Glomerular endothelial cell (primary cell): ENCODE data around the gene MSANTD2. TPM values are rescaled to one million over a fixed set of nuclear protein-coding genes. Genes with fewer than 3 reads are reported as not detected.

Experiments
- DNase-seq: peaks from one replicate; pipeline ENCODE4 v3.0.0-alpha.2; 2011; ENCODE audit warnings: low read depth, low spot score; ENCODE audit errors: extremely low read depth
- total RNA-seq: library from RNA; depleted of rRNA; stranded (reverse); fragments of >200 nt; gene quantifications from 2 replicates; pipeline ENCODE4 v1.2.3, GENCODE V29; 2015

MSANTD2 gene
- total RNA-seq: 10.1 and 17.4 TPM in 2 replicates

DNA sequence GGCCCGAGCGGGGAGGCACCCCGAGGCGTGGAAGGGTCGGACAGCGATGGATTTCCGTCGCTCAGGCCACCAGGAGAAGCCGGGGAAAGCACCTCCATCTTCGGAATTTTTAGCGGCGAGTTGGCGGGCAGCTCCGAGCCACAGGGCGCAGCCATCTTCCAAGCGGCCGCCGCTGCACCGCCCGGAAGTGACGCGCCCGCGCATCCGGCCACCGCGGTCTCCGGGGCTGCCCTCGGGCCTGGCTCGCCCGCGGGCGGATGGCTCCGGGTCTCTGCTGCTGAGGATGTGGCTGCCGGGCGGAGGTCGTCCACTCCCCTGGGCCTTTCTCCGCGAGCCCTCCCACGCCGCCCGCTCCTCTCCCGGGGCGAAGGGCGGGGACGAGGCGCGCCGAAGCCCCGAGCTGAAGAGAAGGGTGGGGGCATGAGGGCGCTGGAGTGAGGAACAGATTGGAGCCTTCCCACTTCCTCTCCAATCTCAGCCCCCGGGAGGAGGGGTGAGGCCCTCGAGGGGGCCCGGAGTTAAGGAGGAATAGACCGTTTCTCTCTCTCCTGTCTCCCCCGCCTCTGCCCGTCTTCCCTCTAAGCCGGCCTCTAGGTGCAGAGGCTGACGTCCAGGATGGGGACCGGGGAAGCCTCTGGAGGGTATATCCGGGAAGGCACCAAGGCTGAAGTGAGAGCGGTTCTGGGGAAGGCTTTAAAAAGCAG is at the start of gene MSANTD2:
TSS of gene MSANTD2 (minus strand) at position 181 of the 704 bp plus-strand sequence. CDS start at position 155, 26 bp downstream.
- no peak for DNase-seq

DNA sequence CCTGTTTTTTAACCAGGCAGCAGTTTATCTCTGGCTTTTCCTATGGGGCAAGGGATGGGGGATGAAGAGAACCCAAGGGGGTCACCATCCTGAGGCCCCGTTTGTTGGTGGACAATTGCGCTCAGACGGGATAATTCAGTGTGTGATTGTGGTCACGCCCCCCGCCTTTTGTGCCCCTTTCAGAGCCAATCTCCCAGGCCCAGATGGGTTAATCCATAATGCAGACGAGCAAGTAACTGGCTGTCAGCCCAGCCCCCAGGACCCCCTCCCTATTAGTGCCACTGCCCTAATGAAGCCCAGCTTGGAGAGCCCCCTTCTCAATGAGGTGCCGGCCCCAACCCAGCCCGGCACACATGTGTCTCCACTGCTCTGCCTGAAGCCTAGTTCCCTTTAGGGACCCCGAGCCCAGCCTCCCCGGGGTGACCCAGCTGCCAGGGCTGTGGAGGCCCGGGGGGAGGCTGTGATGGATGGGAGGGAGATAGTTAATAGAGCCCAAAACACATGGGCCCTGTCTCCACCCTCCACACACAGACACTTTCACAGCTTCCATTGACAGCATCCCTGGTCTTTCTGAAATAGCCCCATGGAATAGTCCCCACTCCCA is 46.0 kb upstream of the MSANTD2 start:
- DNase-seq: no peak

DNA sequence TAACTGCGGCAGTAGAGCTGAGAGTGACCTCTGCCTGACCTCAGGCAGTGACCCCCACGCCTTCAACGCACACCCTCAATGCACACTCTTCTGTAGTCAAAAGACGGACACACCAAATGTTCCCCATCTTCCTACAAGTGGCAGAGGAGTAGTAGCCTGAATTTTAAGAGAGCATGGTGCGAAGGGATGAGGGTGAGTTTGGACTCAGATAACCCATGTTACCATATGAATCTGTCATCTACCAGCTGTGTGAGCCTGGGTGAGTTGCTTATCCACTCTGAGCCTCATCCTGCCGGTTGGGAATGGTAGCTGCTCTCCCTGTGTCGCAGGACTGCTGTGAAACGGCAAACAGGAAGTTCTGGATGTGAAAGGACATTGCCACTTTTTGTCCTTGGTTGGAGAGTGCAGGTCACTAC is 44.5 kb upstream of the MSANTD2 start:
- DNase-seq: no peak

DNA sequence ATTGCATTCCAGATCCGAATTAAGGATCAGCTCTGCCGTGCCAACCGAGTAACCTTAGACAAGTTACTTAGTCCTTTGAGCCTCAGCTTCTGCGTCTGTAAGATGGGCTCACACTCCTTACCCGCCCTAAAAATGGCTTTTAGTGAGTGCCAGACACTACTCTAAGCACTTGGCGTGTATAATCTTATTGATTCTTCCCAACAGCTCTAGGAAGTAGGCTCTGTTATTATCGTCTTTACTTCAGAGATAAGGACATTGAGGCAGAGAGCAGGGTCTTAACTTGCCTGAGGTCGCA is 43.4 kb upstream of the MSANTD2 start:
- no peak for DNase-seq

DNA sequence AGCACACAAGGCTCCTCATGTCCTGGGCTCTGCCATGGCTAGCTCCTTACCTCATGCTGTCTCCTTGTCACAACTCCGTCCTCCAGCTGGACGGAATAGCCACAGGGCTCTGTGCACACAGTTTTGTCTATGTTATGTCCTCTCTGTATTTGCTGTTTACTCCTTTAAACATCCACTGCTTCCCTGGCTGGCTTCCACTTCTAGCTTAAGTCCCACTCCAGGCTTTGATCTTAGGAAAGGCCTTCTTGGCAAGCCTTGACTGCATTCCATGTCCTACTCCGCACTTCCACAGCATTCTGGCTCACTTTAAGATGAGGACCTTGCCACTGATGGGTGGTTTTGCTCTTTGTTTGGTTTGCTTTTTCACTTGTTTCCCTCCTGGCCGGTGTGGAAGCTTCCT is 42.1 kb upstream of the MSANTD2 start:
- no peak for DNase-seq

DNA sequence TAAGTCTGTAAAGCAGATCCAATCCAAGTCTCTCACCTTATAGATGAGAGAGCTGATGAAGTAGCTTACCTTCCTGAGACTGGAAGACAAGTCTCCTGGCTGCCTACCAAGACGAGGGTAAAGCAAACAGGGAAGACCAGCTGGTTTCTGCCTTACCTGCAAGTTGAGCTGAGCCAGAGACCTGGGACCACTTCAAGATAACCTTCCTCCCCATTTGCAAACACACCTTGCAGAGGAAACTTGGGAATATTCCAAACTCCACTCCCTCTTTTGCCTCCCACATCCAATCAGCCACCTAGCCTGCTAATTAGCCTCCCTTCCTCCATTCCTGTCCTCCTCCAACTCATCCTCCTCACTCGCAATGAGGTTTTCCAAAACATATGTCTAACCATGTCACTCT is 41.6 kb upstream of the MSANTD2 start:
- no peak for DNase-seq

DNA sequence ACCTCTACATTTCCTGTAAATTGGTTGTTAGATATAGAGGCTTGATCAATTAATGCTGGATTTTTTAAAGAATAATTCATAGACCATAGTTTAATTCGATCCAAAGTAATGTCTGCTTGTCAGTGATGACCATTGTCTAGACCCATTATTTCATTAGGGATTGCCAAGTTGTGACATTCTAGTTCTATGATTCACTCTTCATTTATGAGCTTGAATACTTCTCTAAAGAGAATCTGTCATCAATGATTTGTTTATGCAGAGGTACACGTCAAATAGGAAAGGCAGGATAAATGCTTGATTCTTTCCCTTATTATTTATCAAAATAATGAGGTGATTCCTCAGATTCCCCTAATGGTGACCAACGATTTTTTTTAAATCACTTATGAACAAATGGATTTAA is 41.0 kb upstream of the MSANTD2 start:
- no peak for DNase-seq

DNA sequence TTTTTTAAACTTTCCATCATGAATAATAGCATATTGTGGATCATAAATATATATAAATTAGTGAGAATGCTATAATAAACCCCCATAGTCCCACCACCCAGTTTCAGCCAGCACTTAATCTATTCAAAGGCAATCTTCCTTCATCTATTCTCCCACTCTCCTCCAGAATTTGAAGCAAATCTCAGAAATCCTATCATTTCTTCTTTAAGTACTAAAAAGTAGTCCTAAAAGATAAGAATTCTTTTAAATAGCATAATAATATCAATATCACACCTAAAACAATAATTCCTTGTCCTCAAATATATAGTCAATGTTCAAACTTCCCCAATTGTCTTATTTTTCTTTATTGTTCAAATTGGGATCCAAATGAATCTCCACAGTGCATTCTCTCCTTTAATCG is 40.5 kb upstream of the MSANTD2 start:
- no peak for DNase-seq

DNA sequence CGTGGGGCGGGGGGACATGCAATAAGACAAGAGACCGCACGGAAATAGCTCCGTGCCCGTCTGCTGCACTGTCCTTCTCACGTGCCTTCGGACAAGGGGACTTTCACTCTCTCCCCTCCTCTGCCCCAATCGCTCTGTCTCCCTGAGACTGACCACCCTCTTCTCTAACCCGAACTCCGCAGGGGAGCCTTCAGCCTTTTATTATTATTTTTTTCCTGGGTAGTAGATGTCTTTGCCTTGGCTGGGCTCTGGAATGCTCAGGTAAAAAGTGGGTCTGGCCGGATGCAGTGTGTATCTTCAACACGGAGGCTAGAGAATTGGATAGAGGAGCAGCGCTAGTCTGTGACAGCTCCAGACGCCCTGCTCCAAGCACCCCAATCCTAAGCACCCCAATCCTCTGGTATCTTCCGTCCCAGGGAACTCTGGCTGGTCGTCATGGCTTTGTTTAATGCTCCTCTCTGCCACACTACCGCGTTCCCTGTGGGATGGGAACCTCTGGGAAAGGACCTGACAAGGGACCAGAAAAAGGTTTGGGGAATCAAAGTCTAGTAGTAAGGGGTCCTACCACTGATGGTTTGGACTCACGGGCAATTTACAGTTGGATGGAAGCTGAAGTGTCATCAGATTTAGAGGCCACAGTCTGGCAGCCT is 39.9 kb upstream of the MSANTD2 start:
- DNase-seq: no peak

DNA sequence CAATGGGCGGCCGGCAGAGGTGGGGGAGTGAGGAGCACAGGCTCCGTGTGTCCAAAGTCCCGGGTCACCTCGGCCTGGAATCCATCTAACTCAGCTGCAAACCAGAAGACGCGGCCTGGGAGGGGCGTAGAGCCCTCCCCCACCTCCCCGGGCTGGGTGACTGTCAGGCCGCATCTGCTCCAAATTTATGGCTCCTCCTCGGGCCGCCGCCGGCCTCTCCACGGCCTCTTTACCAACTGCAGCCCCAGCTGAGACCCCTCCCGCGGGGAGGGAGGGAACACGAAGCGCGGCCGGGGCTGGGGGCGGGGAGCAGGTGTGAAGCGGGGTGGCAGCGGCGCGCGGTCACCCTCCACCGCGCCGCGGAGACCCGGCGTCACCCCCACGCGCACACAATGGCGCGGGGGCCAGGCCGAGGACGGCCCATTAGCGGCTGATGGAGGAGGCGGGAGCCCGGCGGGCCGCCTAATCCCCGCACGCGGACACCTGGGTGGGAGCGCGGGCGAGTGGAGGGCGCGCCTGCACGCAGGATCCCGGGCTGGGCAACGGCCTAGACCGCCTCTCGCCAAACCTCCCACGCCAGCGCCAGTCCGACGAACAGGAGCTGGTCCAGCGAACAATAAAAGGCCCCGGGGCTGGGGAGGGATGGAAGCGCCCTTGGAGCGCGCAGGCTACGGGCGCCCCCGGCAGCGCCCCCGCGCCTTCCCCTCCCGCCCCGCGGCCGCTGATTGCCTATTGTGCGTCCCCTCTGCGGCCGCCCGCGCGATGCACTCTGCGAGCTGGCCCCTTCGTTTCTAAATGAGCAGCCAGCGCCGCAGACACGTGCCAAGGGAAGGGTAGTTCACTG is 39.1 kb upstream of the MSANTD2 start:
- DNase-seq: no peak

DNA sequence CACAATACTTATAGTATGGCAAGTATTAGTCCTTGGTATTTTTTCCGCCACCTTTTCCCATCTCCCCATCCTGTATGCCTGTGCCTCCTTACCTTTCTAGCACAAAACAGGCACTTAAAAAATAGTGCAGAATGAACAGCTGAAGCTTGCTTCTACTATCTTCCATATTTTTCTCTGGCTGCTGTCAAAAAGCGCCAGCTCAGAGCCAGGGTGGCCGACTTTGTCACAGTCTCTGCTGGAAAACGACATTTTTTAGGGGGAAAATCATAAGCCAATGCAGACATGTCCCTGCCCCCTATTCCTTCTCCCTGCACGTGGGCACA is 38.6 kb upstream of the MSANTD2 start:
- no peak for DNase-seq

DNA sequence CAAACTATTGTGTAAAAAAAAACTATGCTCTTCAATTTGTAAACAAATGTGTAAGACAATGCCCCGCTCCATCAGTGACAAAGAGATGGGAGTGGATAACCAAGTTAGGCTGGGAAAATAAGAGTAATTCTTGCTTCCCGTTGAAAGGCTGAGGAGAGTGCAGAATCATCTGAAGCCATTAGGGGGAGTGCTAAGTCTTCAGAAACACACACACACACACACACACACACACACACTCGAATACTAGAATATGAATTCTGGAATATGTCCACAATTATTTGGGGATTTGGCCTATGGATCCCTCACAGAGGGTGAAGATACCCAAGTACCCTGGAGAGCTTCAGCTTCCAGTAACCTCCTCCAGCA is 37.3 kb upstream of the MSANTD2 start:
- DNase-seq: peak; percentile 77

DNA sequence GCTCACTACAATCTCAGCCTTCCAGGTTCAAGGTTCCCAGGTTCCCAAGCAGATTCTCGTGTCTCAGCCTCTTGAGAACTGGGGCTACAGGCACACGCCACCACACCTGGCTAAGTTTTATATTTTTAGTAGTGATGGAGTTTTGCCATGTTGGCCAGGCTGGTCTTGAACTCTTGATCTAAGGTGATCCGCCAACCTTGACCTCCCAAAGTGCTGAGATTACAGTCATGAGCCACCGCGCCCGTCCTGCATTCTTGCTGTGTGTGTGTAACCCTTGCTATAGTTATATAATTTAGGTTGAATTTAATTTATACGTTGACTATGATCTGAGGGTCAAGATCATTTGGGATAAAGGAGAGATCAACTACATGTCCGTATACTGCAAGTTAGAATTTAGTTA is 35.7 kb upstream of the MSANTD2 start:
- DNase-seq: no peak

DNA sequence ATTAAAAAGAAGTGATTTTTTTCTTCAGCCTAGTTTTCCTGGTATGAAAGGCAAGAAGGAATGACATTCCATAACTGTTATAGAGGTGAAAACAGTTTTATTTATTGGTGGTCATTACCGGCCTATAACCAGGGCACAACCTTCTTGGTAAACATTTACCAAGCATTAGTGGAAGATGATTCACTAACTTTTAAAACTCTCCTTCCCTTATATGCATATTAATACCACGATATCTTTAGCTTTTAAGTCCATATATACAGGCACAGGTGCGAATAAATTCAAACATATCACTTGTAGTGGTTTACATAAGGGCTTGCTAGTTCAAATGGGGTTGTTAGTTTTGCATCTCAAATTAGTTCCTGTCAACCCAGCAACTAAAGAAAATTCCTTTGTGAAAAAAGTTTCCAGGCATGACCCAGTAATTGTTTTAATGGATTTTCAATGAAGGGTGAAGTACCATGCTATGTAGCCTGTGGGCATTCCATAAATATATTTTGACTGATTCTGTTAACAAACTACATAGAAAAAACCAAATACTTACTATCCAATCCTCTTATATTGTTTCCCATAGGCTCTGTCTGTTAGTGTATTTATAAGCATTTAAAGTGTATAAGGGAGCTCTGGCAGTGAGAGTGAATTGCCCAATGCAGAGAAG is 34.4 kb upstream of the MSANTD2 start:
- DNase-seq: no peak

DNA sequence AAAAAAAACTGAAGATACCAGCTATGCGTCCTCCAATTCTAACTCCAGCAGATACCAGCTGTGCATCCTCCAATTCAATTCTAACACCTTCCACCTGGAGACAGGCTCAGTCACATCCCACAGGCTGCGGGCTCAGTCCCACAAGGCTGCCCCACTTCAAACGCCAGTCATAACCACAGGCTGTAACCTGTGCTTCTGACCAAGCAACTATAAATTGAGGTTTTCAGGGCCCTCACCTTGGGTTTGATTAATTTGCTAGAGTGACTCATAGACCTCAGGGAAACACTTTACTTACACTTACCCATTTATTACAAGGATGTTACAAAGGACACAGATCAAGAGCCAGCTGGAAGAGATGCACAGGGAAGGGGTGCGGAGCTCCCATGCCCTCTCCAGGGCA is 32.4 kb upstream of the MSANTD2 start:
- no peak for DNase-seq

DNA sequence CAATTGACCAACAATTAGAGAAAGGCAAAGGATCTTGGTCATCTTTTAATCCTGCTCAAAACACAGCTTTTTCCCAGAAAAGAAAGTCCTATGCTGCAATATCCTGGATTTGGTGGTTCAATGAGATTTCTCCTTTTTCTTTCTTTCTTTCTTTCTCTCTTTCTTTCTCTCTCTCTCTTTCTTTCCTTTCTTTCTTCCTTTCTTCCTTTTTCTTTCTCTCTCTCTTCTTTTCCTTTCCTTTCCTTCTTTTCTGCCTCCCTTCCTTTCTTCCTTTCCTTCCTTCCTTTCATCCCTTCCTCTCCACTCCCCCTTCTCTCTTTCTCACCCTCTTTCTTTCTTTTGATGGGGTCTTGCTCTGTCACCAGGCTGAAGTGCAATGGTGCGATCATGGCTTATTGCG is 31.7 kb upstream of the MSANTD2 start:
- no peak for DNase-seq

DNA sequence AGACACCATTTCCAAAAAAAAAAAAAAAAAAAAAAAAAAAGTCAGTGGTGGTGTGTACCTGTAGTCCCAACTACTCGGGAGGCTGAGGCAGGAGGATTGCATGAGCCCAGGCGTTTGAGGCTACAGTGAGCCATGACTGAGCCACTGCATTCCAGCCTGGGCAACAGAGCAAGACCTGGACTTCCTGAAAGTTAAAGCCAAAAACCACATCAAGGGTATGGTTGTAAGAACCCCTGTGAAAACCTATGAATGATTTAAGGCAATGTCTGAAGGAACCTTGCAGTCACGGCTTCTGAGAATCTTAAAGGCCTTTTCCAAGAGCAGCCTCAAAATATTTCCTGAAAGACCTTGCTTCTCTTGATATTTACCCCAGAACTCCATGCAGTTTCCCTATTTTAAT is 30.5 kb upstream of the MSANTD2 start:
- DNase-seq: no peak

DNA sequence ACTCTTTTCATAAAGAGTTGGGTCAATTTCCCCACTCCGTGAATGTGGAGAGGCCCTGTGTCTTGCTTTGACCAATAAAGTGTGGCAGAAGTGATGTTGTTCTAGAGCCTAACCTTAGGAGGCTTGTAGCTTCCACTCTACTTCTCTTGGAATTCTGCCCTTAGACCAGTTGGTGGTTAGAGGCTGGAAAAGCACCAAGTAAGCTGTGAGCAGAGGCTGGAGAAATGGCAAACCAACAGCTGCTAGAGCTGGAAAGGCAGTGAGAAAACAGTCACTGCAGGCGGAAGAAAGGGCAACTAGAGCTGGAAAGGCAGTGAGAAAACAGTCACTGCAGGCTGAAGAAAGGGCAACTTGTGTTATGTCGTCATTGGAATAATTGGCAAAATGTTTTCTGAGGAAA is 29.8 kb upstream of the MSANTD2 start:
- DNase-seq: no peak

DNA sequence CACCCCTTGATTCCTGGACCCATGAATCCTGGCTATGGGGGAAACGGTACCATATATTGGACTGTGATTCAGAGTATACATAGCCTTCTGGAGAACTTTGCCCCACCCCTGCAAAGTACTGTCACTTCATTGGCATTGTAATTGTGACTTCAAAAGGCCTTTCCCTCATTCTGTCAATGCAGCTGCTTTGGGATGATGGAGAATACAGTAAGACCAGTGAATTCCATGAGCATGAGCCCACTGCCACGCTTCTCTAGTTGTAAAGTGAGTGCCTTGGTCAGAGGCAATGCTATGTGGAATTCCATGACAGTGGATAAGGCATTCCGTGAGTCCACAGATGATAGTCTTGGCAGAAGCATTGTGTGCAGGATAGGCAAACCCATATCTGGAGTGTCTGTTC is 25.7 kb upstream of the MSANTD2 start:
- DNase-seq: no peak

DNA sequence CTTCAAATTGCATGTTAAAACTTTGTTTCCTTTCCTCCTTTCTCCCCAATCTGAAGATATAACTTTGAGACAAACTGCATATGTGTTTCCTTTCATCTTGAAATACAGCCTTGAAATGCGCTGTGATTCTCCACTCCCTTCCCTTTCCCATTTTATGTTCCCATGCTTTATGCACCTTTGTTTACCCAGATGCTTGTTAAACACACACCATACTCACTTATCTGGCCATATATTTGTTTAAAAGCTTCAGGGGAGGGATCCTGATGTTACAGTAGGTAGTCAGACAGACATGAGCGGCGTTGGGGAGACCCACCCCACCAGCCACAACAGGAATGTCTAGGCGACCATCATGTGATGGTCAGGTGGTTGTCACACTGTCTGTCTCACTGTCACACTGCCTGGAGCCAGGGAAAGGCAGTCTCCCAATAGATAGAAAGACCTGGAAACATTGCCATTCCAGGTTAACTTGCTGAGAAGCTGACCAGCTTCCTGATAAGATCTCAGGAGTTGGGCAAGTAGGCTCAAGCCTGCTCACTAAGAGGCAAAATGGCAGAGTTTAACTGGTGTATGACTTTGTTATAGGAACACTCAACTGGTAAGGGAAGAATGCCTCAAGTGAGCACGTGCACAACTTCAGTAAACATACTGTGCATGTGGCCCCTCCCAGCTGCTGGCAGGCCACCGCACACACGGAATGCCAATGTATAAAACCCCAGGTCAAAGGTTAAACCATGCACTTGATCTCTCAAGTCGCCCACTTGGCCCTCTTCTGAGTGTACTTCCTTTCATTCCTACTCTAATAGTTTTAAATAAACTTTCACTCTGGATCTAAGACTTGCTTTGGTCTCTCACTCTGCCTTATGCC is 23.5 kb upstream of the MSANTD2 start:
- no peak for DNase-seq
